ENCODE data around the gene TNNT2.

The TNNT2 gene

GRCh38 chr1:201383647-201384405 is 6.3 kb upstream of the TNNT2 start:
- no peak overlapping the region for H3K4me3 ChIP-seq (ENCODE audit: low read length)
- DNase-seq (ENCODE audit: low read depth, low spot score), result no peak

DNA sequence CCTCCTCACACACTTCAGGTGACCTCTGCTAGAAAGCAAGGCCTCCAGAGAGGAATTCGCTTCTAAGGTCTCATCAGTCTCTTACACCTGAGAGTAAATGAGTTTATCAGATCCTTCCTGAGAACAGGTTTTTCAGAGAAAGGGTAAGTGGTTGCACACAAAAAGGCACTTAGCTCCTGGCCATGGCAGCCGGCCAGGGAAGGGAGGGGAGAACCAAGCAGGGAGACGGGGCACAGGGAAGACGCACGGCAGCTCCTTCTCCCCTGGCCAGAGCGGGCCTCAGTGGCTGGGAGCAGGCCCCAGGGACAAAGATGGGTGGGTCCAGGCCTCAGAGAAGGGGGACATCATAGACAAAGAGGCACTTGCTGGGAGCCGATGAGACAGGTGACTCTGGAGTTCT is 3.6 kb upstream of the TNNT2 start:
- no peak for DNase-seq (ENCODE audit: low read depth, low spot score)
- H3K4me3 ChIP-seq (ENCODE audit: low read length), result no peak overlapping the region

GRCh38 chr1:201379733-201380242 is 2.3 kb upstream of the TNNT2 start:
- H3K4me3 ChIP-seq (ENCODE audit: low read length), result no peak overlapping the region
- no peak for DNase-seq (ENCODE audit: low read depth, low spot score)

DNA sequence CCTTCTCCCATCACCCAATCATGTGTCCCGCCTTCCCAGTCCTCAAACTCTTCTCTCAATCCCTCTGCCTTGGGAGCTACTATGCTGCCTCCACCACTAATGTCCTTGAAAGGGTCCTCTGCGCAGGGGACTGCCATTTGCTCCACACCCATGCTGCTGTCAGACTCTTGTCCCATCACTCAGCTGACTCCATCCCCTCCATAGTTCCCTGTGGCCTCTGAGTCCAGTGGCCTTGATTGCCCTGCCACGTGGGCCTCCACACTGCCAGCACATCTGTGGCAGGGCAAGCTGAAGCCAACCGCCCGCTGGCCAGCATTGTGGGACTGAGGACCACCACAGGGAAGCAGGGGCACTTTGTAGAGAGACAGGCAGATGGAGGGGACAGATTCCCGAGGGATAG is 1.3 kb upstream of the TNNT2 start:
- no peak for DNase-seq (ENCODE audit: low read depth, low spot score)
- H3K4me3 ChIP-seq (ENCODE audit: low read length), result no peak overlapping the region

DNA sequence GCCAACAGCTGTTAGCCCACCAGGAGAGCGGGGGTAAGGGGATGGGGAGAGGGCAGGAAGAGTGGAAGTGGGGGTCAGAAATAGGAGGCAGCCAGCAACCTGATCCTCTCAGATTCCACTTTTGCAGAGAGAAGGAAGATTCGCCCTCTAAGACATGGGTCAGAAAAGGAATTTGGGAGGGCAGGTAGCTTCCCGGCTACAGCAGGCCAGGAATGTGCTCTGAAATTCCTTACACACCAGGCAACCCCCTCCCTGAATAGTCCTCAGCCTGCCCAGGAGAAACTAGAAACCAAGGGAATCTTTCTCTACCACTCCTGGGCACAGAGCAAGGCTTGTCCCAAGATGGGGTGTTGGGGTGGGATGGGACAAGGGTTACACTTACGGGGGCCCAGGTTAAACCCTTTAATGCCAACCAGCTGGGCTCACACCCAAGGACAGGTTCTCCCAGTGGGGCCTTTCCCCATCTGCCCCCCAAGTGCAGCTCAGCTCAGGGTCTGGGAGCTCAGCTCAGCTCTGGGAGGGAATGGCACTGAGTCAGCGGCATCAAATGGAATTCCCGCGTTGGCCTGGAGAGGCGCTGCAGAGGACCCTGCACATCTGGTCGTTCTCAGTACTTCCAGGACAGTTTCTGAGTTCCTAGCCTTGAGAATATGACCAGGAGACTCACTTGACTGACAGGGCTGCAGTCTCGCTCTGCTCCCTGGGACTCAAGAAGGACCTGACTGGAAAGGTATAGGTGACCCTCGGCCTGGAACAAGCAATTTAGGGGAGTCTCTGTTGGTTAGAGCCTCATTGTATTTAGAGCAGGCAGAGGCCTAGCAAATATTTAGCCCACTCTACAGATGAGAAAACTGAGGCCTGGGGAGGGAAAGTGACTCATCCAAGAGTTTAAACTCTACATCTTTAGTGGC is 761 bp downstream of the TNNT2 start:
- no peak overlapping the region for H3K4me3 ChIP-seq (ENCODE audit: low read length)
- DNase-seq (ENCODE audit: low read depth, low spot score), result no peak

GRCh38 chr1:201376107-201376463 is 1.4 kb downstream of the TNNT2 start:
- DNase-seq (ENCODE audit: low read depth, low spot score), result no peak
- no peak overlapping the region for H3K4me3 ChIP-seq (ENCODE audit: low read length)

DNA sequence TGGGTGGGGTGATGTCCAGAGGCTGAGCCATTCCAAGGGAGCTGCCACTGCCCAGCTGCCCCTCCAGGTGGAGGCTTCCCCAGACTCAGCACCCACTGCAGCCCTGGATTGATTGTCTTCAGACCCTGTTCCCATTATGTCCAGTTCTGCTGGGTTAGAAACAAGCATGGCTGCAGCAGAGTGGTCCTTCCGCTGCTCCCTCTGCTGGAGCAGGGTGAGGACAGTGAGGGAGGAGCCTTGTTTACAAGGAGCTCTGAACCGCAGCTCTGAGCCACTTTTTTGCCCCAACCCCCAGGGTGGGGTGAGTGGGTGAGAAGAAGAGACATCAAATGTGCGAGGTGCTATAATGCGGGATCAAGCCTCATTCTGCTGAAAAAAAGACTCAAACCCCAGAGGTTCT is 2.3 kb downstream of the TNNT2 start:
- no peak for DNase-seq (ENCODE audit: low read depth, low spot score)
- H3K4me3 ChIP-seq (ENCODE audit: low read length), result no peak overlapping the region

DNA sequence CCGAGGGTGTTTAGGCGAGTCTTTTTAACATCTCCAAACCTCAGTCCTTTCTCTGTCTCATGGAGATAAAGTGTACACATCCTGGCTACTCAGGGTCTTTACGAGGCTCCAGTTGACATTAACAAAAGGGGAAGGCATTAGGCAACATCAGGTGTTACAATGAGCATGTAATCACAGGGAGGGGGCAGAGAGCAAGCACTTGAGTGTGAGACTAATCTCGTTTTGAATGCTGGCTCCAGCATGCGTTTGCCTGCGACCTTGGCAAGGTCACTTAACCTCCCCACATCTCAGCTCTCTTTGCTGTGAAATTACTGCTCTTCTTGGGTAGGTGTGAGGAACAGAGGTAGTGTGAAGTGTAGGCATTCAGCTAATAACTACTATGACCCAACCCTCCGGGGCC is 3.1 kb downstream of the TNNT2 start:
- H3K4me3 ChIP-seq (ENCODE audit: low read length), result no peak overlapping the region
- no peak for DNase-seq (ENCODE audit: low read depth, low spot score)

DNA sequence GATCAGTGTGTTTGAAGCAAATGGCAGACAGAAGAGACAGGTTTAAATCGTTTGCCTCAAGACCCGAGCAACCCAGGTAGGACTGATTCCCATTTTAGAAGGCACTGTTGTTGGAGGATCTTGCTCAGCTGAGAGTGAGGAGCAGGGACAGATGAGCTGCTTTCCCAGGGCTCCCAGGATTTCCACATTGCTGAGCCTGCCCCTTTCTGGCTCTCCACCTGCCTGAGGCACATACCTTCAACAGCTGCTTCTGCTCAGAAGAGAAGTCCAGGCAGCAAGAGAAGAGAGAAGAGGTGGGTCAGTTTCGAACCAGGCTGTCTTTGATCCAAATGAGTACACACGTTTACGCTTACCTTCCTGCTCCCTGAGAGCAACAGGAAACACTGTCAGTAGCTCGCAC is 5.7 kb downstream of the TNNT2 start:
- DNase-seq (ENCODE audit: low read depth, low spot score), result no peak
- no peak overlapping the region for H3K4me3 ChIP-seq (ENCODE audit: low read length)

GRCh38 chr1:201371276-201371675 is 6.2 kb downstream of the TNNT2 start:
- no peak overlapping the region for H3K4me3 ChIP-seq (ENCODE audit: low read length)
- no peak for DNase-seq (ENCODE audit: low read depth, low spot score)

- no peak overlapping the region for H3K4me3 ChIP-seq (ENCODE audit: low read length)
- DNase-seq (ENCODE audit: low read depth, low spot score), result no peak
Measured at GRCh38 chr1:201370500-201370899, 7.0 kb downstream of the TNNT2 start.

GRCh38 chr1:201369209-201369608 is 8.3 kb downstream of the TNNT2 start:
- no peak overlapping the region for H3K4me3 ChIP-seq (ENCODE audit: low read length)
- DNase-seq (ENCODE audit: low read depth, low spot score), result no peak

DNA sequence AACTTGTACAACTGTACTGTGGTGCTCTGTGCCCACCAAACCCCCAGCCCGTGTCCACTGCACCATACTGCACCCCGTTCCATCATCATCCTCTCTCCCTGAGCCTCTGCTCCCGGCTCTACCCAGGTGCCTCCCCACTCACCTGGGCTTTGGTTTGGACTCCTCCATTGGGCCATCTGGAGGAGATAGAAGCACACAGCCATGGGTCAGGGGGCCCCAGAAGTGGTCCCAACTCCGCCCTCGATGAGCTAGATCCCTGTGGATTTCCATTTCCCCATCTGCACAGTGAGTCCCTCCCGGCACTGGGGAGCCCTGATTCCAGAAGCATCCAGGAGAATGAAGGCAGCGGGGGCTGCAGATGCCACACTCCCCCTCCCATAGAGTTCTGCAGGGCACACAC is 10.8 kb downstream of the TNNT2 start:
- no peak overlapping the region for H3K4me3 ChIP-seq (ENCODE audit: low read length)
- no peak for DNase-seq (ENCODE audit: low read depth, low spot score)

DNA sequence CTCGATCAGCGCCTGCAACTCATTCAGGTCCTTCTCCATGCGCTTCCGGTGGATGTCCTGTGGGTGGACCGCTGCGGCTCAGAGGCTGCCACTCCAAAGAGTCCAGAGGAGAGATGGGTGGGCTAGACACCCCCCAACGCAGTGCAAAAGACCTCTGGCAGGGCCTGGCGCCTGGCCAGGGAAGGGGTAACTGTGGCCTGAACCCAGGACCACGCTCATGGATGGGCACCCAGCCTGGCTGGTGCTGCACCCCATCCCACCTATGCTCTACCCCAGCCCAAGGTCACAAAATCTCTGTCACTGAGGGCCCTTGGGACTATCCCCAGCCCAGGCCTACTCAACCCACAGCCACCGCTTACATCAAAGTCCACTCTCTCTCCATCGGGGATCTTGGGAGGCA is 12.2 kb downstream of the TNNT2 start:
- no peak for DNase-seq (ENCODE audit: low read depth, low spot score)
- H3K4me3 ChIP-seq (ENCODE audit: low read length), result no peak overlapping the region

- no peak overlapping the region for H3K4me3 ChIP-seq (ENCODE audit: low read length)
Measured at GRCh38 chr1:201364808-201365105, 12.7 kb downstream of the TNNT2 start.

GRCh38 chr1:201363467-201363866 is 14.0 kb downstream of the TNNT2 start:
- DNase-seq (ENCODE audit: low read depth, low spot score), result no peak
- H3K4me3 ChIP-seq (ENCODE audit: low read length), result no peak overlapping the region

More at GRCh38 chr1:201364808-201365105, 12.7 kb downstream of the TNNT2 start:
- DNase-seq (ENCODE audit: low read depth, low spot score), result no peak

GRCh38 chr1:201362906-201363305 is 14.6 kb downstream of the TNNT2 start:
- no peak overlapping the region for H3K4me3 ChIP-seq (ENCODE audit: low read length)
- DNase-seq (ENCODE audit: low read depth, low spot score), result no peak

GRCh38 chr1:201361652-201362504 is 15.6 kb downstream of the TNNT2 start:
- no peak overlapping the region for H3K4me3 ChIP-seq (ENCODE audit: low read length)
- peak; percentile 34 for DNase-seq (ENCODE audit: low read depth, low spot score)

DNA sequence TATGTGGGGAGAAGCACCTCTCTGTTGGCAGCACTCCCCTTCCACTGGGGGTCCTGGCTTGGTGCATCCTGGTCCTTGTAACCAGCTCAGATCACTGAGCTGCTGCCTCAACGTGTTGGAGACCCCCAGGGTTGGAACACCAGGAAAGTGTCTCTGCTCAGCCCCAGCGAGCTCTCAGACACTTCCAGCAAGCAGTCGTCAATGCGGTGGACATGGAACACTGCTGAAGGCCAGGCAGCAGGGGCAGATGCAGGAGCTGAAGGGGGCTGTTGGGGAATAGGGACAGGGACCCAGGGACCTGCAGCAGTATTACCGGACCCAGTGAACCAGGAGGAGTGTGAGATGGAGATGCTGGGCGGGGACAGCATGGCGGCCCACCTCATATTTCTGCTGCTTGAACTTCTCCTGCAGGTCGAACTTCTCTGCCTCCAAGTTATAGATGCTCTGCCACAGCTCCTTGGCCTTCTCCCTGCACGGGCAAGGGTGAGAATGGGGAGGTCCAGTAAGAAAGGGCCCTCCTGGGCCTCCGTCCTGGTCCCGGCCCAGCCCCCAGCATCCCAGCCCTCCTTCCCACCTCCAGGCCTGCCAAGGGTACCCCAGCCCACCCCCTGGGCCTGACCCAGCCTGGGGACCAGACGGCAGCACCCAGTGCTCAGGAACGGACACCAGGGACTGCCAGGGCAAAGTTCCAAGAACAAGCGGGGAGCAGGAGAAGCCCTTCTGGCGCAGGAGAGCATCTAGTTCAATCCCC is 16.4 kb downstream of the TNNT2 start:
- no peak overlapping the region for H3K4me3 ChIP-seq (ENCODE audit: low read length)
- DNase-seq (ENCODE audit: low read depth, low spot score), result no peak

Measured in Jurkat, Clone E6-1 (cell line).